ENCODE measurements around the gene GRID2. TPM values are rescaled to one million over a fixed set of nuclear protein-coding genes. Genes with fewer than 3 reads are reported as not detected.

GRID2 gene
- total RNA-seq, 4 donors from 2014 or later, result 0.16 TPM; not detected in 3

DNA sequence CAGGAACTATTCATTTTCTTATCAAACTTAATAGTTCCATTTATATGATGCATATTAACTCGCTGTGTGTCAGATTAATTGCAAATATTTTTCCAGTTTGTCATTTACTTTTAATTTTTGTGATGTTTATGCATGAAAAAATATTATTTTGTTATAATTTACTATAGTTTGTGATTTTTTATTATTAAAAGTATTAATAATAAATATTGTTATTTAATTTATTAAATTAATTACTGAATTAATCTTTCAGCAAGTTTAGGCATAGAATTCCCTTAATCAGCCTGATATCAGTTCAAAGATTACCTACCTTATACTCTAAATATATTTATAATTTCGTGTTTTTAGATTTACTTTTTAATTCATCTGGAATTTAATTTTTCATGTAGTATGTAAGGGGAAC lies 1509.3 kb downstream of the GRID2 start:
- Histone ChIP-seq H3K4me1 (peaks cover 0 to 17% (median 7%) of the 10 kb centered on the region in 4 donors), H3K4me3 (no peak overlapping the region), H3K9me3 (no peaks in the 10 kb centered on the region), H3K36me3 (no peaks in the 10 kb centered on the region), H3K27me3 (no peaks in the 10 kb centered on the region), H3K27ac (no peak overlapping the region)
- TF ChIP-seq, protein P1, sequence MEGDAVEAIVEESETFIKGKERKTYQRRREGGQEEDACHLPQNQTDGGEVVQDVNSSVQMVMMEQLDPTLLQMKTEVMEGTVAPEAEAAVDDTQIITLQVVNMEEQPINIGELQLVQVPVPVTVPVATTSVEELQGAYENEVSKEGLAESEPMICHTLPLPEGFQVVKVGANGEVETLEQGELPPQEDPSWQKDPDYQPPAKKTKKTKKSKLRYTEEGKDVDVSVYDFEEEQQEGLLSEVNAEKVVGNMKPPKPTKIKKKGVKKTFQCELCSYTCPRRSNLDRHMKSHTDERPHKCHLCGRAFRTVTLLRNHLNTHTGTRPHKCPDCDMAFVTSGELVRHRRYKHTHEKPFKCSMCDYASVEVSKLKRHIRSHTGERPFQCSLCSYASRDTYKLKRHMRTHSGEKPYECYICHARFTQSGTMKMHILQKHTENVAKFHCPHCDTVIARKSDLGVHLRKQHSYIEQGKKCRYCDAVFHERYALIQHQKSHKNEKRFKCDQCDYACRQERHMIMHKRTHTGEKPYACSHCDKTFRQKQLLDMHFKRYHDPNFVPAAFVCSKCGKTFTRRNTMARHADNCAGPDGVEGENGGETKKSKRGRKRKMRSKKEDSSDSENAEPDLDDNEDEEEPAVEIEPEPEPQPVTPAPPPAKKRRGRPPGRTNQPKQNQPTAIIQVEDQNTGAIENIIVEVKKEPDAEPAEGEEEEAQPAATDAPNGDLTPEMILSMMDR (IDR thresholded peaks at IDR 0.05), result no peak
- 72 to 75% methylated on average over 2 of the region's 2 CpGs for WGBS, 2 donors (ENCODE audit: low coverage in 1 of 2)
- DNase-seq, result no peak
- intact Hi-C loops (cut with DNase I; ENCODE audit: low total_unique reads) (no loop called here), in situ Hi-C loops (cut with MboI; ENCODE audit: low pct_ligation_motif_present in 1 of 4, low pct_unique_long_range_greater_than_20kb in 1 of 4, low sequenced_read_pairs in 3 of 4) (loop anchor here in 1 of 4 donors (25.0 kb wide), 1 partner anchor 324 kb away; no protein-coding TSS in a partner anchor)

DNA sequence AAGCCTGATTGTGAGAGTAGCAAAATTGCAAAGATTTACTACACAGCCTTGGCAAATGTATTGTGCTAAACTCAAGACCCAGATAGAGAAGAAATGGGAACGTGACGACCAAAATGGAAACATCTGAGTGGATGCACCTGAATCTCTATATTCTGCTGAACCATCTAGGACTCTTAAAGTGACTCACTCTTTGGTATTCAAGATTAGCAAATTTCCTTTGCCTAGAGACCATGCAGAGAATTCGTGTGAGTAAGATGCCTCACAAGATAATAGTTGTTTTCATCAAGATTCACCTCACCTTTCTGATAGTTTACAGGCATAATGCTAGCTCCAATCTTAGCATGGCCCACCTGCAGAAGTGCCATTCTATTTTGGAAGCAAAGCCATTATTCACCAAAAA lies 1510.4 kb downstream of the GRID2 start:
- H3K36me3 ChIP-seq, result no peaks in the 10 kb centered on the region
- H3K4me3 ChIP-seq, result no peak overlapping the region
- intact Hi-C loops (cut with DNase I; ENCODE audit: low total_unique reads), result no loop called here
- in situ Hi-C loops (cut with MboI; ENCODE audit: low pct_ligation_motif_present in 1 of 4, low pct_unique_long_range_greater_than_20kb in 1 of 4, low sequenced_read_pairs in 3 of 4), result loop anchor here in 1 of 4 donors (25.0 kb wide), 1 partner anchor 323 kb away; no protein-coding TSS in a partner anchor
- no peak overlapping the region for H3K27ac ChIP-seq
- no peak for DNase-seq
- no peaks in the 10 kb centered on the region for H3K9me3 ChIP-seq
- 82 to 84% methylated on average over 3 of the region's 3 CpGs for WGBS, 2 donors (ENCODE audit: low coverage in 1 of 2)
- H3K4me1 ChIP-seq, result peaks cover 0 to 17% (median 7%) of the 10 kb centered on the region in 4 donors
- H3K27me3 ChIP-seq, result no peaks in the 10 kb centered on the region
- TF ChIP-seq, protein P1 (IDR thresholded peaks at IDR 0.05), result no peak
- TF ChIP-seq POLR2AphosphoS5 (IDR thresholded peaks at IDR 0.05) (no peak), POLR2A (IDR thresholded peaks at IDR 0.05) (no peak), EP300 (IDR thresholded peaks at IDR 0.05; ENCODE audit: low read depth) (no peak)

DNA sequence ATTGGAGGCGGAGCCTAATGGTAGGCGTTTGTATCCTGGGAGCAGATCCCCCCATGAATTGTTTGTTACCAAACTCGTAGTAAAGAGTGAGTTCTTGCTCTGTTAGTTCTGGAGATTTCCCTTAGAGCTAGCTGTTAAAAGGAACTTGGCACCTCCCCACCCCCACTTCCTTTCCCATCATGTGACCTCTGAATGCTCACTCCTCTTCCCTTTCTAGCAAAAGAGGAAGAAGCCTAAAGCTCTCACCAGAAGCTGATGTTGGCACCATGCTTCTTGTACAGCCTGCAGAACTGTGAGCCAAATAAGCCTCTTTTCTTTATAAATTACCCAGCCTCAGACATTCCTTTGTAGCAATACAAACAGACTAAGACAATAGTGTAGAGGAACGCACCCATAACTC lies 1511.0 kb downstream of the GRID2 start:
- H3K36me3 ChIP-seq, result no peaks in the 10 kb centered on the region
- H3K27me3 ChIP-seq, result peaks cover 2% of the 10 kb centered on the region
- no peak overlapping the region for H3K27ac ChIP-seq
- DNase-seq, result no peak
- in situ Hi-C loops (cut with MboI; ENCODE audit: low pct_ligation_motif_present in 1 of 4, low pct_unique_long_range_greater_than_20kb in 1 of 4, low sequenced_read_pairs in 3 of 4) (loop anchor here in 1 of 4 donors (25.0 kb wide), 1 partner anchor 323 kb away; no protein-coding TSS in a partner anchor), intact Hi-C loops (cut with DNase I; ENCODE audit: low total_unique reads) (no loop called here)
- no peaks in the 10 kb centered on the region for H3K9me3 ChIP-seq
- peaks cover 0 to 12% (median 5%) of the 10 kb centered on the region in 4 donors for H3K4me1 ChIP-seq
- 78 to 100% methylated on average over 1 to 4 of the region's 4 CpGs for WGBS, 2 donors (ENCODE audit: low coverage in 1 of 2)
- H3K4me3 ChIP-seq, result no peak overlapping the region
- TF ChIP-seq, protein P1 (IDR thresholded peaks at IDR 0.05), result no peak
- TF ChIP-seq EP300 (IDR thresholded peaks at IDR 0.05; ENCODE audit: low read depth), result no peak

Small RNAs within 50 kb of the gene (small RNA-seq; reads per million reads assigned to genes)
- gene RNA5SP164, result 0 reads per million in 4 donors

Data from transverse colon (tissue), 4 donors.